ENCODE measurements around the gene TRIM71.
"Not testable (repeated sequence)": the region's sequence is repeated elsewhere in the genome, so short reads cannot be mapped to it uniquely, and the experiment has no call there.

TRIM71 gene

GRCh38 chr3:32820430-32820829, 2.6 kb downstream of the TRIM71 start:
- Histone ChIP-seq H3K27me3 (ENCODE audit: control insufficient read depth in 1 of 2, insufficient read depth in 2 of 2, low read length in 2 of 2) (peaks cover 48 to 67% of the 10 kb centered on the region in 2 donors), H3K9me3 (ENCODE audit: control insufficient read depth in 2 of 2, low read length in 2 of 2) (no peaks in the 10 kb centered on the region), H3K36me3 (ENCODE audit: control insufficient read depth in 2 of 2, insufficient read depth in 2 of 2, low read length in 2 of 2) (no peaks in the 10 kb centered on the region), H3K4me3 (ENCODE audit: low read length in 2 of 2) (no peak overlapping the region), H3K4me1 (ENCODE audit: control insufficient read depth, insufficient read depth, low read length) (peaks cover 26% of the 10 kb centered on the region), H3K9ac (ENCODE audit: low read length in 2 of 2) (no peak overlapping the region), H3K27ac (ENCODE audit: low read length) (no peak overlapping the region)

- H3K4me3 ChIP-seq (ENCODE audit: low read length in 2 of 2), result no peak overlapping the region
Observed at GRCh38 chr3:32820971-32821685, 3.3 kb downstream of the TRIM71 start.

DNA sequence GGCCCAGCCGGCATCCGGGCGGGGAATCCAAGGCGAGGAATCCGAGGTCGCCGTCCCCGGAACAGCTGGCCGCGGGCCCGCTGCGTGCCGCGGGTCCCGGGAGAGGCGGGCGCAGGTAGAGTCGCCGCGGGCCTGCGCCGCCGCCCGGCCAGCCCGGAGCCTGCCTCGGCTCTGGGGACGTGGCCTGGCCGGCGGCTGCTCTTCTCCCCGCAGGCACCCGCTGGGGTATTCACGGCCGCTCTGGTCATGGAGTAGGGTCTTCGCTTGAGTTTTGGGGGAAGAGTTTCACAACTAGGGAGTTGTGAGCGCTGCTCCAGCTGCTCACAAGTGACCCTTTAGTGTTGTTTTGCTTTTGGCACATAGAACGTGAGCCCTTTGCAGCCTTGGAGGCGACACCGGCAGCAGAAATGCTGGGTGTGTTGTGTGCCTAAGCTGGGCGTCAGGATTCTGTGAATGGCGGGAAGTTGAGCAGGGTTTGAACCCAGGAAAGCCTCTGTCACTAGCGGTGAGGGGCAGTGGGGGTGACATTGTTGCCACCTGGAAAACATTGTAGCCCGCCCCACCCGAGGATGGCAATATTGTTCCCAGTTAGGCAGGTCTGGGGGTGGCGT, 4.0 kb downstream of the TRIM71 start:
- no peak overlapping the region for H3K27ac ChIP-seq (ENCODE audit: low read length)
- H3K27me3 ChIP-seq (ENCODE audit: control insufficient read depth in 1 of 2, insufficient read depth in 2 of 2, low read length in 2 of 2), result peaks cover 44 to 59% of the 10 kb centered on the region in 2 donors
- peaks cover 23% of the 10 kb centered on the region for H3K4me1 ChIP-seq (ENCODE audit: control insufficient read depth, insufficient read depth, low read length)
- no peaks in the 10 kb centered on the region for H3K36me3 ChIP-seq (ENCODE audit: control insufficient read depth in 2 of 2, insufficient read depth in 2 of 2, low read length in 2 of 2)
- no peak overlapping the region for H3K9ac ChIP-seq (ENCODE audit: low read length in 2 of 2)
- no peak overlapping the region for H3K4me3 ChIP-seq (ENCODE audit: low read length in 2 of 2)
- H3K9me3 ChIP-seq (ENCODE audit: control insufficient read depth in 2 of 2, low read length in 2 of 2), result no peaks in the 10 kb centered on the region

More at GRCh38 chr3:32820971-32821685, 3.3 kb downstream of the TRIM71 start:
- no peaks in the 10 kb centered on the region for H3K36me3 ChIP-seq (ENCODE audit: control insufficient read depth in 2 of 2, insufficient read depth in 2 of 2, low read length in 2 of 2)
- H3K27ac ChIP-seq (ENCODE audit: low read length), result no peak overlapping the region
- no peaks in the 10 kb centered on the region for H3K9me3 ChIP-seq (ENCODE audit: control insufficient read depth in 2 of 2, low read length in 2 of 2)
- peaks cover 26% of the 10 kb centered on the region for H3K4me1 ChIP-seq (ENCODE audit: control insufficient read depth, insufficient read depth, low read length)
- peaks cover 45 to 63% of the 10 kb centered on the region in 2 donors for H3K27me3 ChIP-seq (ENCODE audit: control insufficient read depth in 1 of 2, insufficient read depth in 2 of 2, low read length in 2 of 2)
- no peak overlapping the region for H3K9ac ChIP-seq (ENCODE audit: low read length in 2 of 2)

GRCh38 chr3:32822609-32823498, 5.1 kb downstream of the TRIM71 start:
- no peak overlapping the region for H3K9ac ChIP-seq (ENCODE audit: low read length in 2 of 2)
- peaks cover 36 to 48% of the 10 kb centered on the region in 2 donors for H3K27me3 ChIP-seq (ENCODE audit: control insufficient read depth in 1 of 2, insufficient read depth in 2 of 2, low read length in 2 of 2)
- no peaks in the 10 kb centered on the region for H3K9me3 ChIP-seq (ENCODE audit: control insufficient read depth in 2 of 2, low read length in 2 of 2)

DNA sequence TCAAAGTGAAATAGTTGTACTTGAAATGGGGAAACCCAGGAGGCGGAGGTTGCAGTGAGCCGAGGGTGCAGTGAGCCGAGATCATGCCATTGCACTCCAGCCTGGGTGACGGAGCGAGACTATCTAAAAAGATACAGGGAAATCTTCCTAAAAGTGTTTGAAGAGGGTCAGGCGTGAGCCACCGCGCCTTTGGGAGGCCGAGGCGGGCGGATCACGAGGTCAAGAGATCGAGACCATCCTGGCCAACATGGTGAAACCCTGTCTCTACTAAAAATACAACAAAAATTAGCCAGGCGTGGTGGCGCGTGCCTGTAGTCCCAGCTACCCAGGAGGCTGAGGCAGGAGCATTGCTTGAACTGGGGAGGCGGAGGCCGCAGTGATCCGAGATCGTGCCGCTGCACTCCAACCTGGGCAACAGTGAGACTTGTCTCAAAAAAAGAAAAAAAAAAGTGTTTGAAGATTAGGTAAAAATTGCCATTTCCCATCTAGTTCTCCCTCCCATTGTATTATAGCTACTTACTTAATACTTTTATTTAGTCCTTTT, 5.9 kb downstream of the TRIM71 start:
- H3K36me3 ChIP-seq (ENCODE audit: control insufficient read depth in 2 of 2, insufficient read depth in 2 of 2, low read length in 2 of 2); H3K4me3 ChIP-seq (ENCODE audit: low read length in 2 of 2); H3K27ac ChIP-seq (ENCODE audit: low read length); H3K4me1 ChIP-seq (ENCODE audit: control insufficient read depth, insufficient read depth, low read length); H3K9me3 ChIP-seq (ENCODE audit: control insufficient read depth in 2 of 2, low read length in 2 of 2); H3K9ac ChIP-seq (ENCODE audit: low read length in 2 of 2): not testable (repeated sequence)
- peaks cover 33 to 40% of the 10 kb centered on the region in 2 donors for H3K27me3 ChIP-seq (ENCODE audit: control insufficient read depth in 1 of 2, insufficient read depth in 2 of 2, low read length in 2 of 2)

More at GRCh38 chr3:32822609-32823498, 5.1 kb downstream of the TRIM71 start:
- Histone ChIP-seq H3K4me1 (ENCODE audit: control insufficient read depth, insufficient read depth, low read length) (peaks cover 13% of the 10 kb centered on the region), H3K27ac (ENCODE audit: low read length) (no peak overlapping the region), H3K36me3 (ENCODE audit: control insufficient read depth in 2 of 2, insufficient read depth in 2 of 2, low read length in 2 of 2) (no peaks in the 10 kb centered on the region), H3K4me3 (ENCODE audit: low read length in 2 of 2) (no peak overlapping the region)

- H3K4me3 ChIP-seq (ENCODE audit: low read length in 2 of 2), result no peak overlapping the region
- no peak overlapping the region for H3K27ac ChIP-seq (ENCODE audit: low read length)
- H3K9me3 ChIP-seq (ENCODE audit: control insufficient read depth in 2 of 2, low read length in 2 of 2), result no peaks in the 10 kb centered on the region
- peaks cover 15 to 20% of the 10 kb centered on the region in 2 donors for H3K27me3 ChIP-seq (ENCODE audit: control insufficient read depth in 1 of 2, insufficient read depth in 2 of 2, low read length in 2 of 2)
- no peaks in the 10 kb centered on the region for H3K36me3 ChIP-seq (ENCODE audit: control insufficient read depth in 2 of 2, insufficient read depth in 2 of 2, low read length in 2 of 2)
- no peaks in the 10 kb centered on the region for H3K4me1 ChIP-seq (ENCODE audit: control insufficient read depth, insufficient read depth, low read length)
- H3K9ac ChIP-seq (ENCODE audit: low read length in 2 of 2), result no peak overlapping the region
Observed at GRCh38 chr3:32825601-32826375, 8.0 kb downstream of the TRIM71 start.

- no peak overlapping the region for H3K4me3 ChIP-seq (ENCODE audit: low read length in 2 of 2)
- peaks cover 3% of the 10 kb centered on the region in 2 donors for H3K27me3 ChIP-seq (ENCODE audit: control insufficient read depth in 1 of 2, insufficient read depth in 2 of 2, low read length in 2 of 2)
- no peak overlapping the region for H3K27ac ChIP-seq (ENCODE audit: low read length)
- no peaks in the 10 kb centered on the region for H3K4me1 ChIP-seq (ENCODE audit: control insufficient read depth, insufficient read depth, low read length)
- H3K36me3 ChIP-seq (ENCODE audit: control insufficient read depth in 2 of 2, insufficient read depth in 2 of 2, low read length in 2 of 2), result no peaks in the 10 kb centered on the region
- no peak overlapping the region for H3K9ac ChIP-seq (ENCODE audit: low read length in 2 of 2)
- H3K9me3 ChIP-seq (ENCODE audit: control insufficient read depth in 2 of 2, low read length in 2 of 2), result no peaks in the 10 kb centered on the region
Observed at GRCh38 chr3:32831062-32831461, 13.3 kb downstream of the TRIM71 start.

GRCh38 chr3:32831791-32832190, 14.0 kb downstream of the TRIM71 start:
- Histone ChIP-seq H3K27me3 (ENCODE audit: control insufficient read depth in 1 of 2, insufficient read depth in 2 of 2, low read length in 2 of 2) (peaks cover 3% of the 10 kb centered on the region in 2 donors), H3K27ac (ENCODE audit: low read length) (no peak overlapping the region), H3K4me1 (ENCODE audit: control insufficient read depth, insufficient read depth, low read length) (no peaks in the 10 kb centered on the region), H3K9me3 (ENCODE audit: control insufficient read depth in 2 of 2, low read length in 2 of 2) (no peaks in the 10 kb centered on the region), H3K9ac (ENCODE audit: low read length in 2 of 2) (no peak overlapping the region), H3K4me3 (ENCODE audit: low read length in 2 of 2) (no peak overlapping the region), H3K36me3 (ENCODE audit: control insufficient read depth in 2 of 2, insufficient read depth in 2 of 2, low read length in 2 of 2) (no peaks in the 10 kb centered on the region)

GRCh38 chr3:32832193-32832592, 14.4 kb downstream of the TRIM71 start:
- Histone ChIP-seq H3K27me3 (ENCODE audit: control insufficient read depth in 1 of 2, insufficient read depth in 2 of 2, low read length in 2 of 2) (peaks cover 3% of the 10 kb centered on the region in 2 donors), H3K9ac (ENCODE audit: low read length in 2 of 2) (no peak overlapping the region), H3K36me3 (ENCODE audit: control insufficient read depth in 2 of 2, insufficient read depth in 2 of 2, low read length in 2 of 2) (no peaks in the 10 kb centered on the region), H3K4me3 (ENCODE audit: low read length in 2 of 2) (no peak overlapping the region), H3K27ac (ENCODE audit: low read length) (no peak overlapping the region), H3K9me3 (ENCODE audit: control insufficient read depth in 2 of 2, low read length in 2 of 2) (no peaks in the 10 kb centered on the region), H3K4me1 (ENCODE audit: control insufficient read depth, insufficient read depth, low read length) (no peaks in the 10 kb centered on the region)

- Histone ChIP-seq H3K36me3 (ENCODE audit: control insufficient read depth in 2 of 2, insufficient read depth in 2 of 2, low read length in 2 of 2) (no peaks in the 10 kb centered on the region), H3K4me3 (ENCODE audit: low read length in 2 of 2) (no peak overlapping the region), H3K27ac (ENCODE audit: low read length) (no peak overlapping the region), H3K27me3 (ENCODE audit: control insufficient read depth in 1 of 2, insufficient read depth in 2 of 2, low read length in 2 of 2) (peaks cover 3% of the 10 kb centered on the region in 2 donors), H3K4me1 (ENCODE audit: control insufficient read depth, insufficient read depth, low read length) (no peaks in the 10 kb centered on the region), H3K9ac (ENCODE audit: low read length in 2 of 2) (no peak overlapping the region), H3K9me3 (ENCODE audit: control insufficient read depth in 2 of 2, low read length in 2 of 2) (no peaks in the 10 kb centered on the region)
Observed at GRCh38 chr3:32835049-32835371, 17.2 kb downstream of the TRIM71 start.

Measured in stomach smooth muscle (tissue), 2 donors.